RPMI7951 (cell line): Measurements from ENCODE around the gene NME9. TPM values are rescaled to one million over a fixed set of nuclear protein-coding genes. Genes with fewer than 3 reads are reported as not detected.

Experiments
- DNase-seq: peaks from one replicate; pipeline ENCODE4 v3.0.0-alpha.2; 2012; ENCODE audit warnings: low read depth
- total RNA-seq: library from RNA; depleted of rRNA; stranded (reverse); fragments of >200 nt; shearing (Covaris generic); gene quantifications from 2 replicates; pipeline ENCODE4 v1.2.3, GENCODE V29; 2014

The NME9 gene
- total RNA-seq, 1 experiment from 2014 or later, result not detected

GRCh38 chr3:138362538-138362937, 32.9 kb upstream of the NME9 start:
- no peak for DNase-seq

GRCh38 chr3:138361561-138361971, 31.9 kb upstream of the NME9 start:
- DNase-seq, result no peak

GRCh38 chr3:138360869-138361525, 31.3 kb upstream of the NME9 start:
- no peak for DNase-seq

- no peak for DNase-seq
These were observed 30.5 kb upstream of the NME9 start for GRCh38 chr3:138359919-138360868.

- DNase-seq, result no peak
These were observed 29.7 kb upstream of the NME9 start for GRCh38 chr3:138359148-138359918.

- DNase-seq, result no peak
These were observed 27.2 kb upstream of the NME9 start for GRCh38 chr3:138356730-138357405.

GRCh38 chr3:138355071-138355470, 25.4 kb upstream of the NME9 start:
- no peak for DNase-seq

- no peak for DNase-seq
These were observed 24.7 kb upstream of the NME9 start for GRCh38 chr3:138354376-138354775.

- DNase-seq, result no peak
These were observed 22.4 kb upstream of the NME9 start for GRCh38 chr3:138351916-138352550.

GRCh38 chr3:138351151-138351550, 21.5 kb upstream of the NME9 start:
- no peak for DNase-seq

GRCh38 chr3:138349926-138350665, 20.4 kb upstream of the NME9 start:
- no peak for DNase-seq

GRCh38 chr3:138348754-138349739, 19.4 kb upstream of the NME9 start:
- peak; percentile 38 for DNase-seq

GRCh38 chr3:138347960-138348753, 18.5 kb upstream of the NME9 start, which contains the start of gene MRAS:
Gene MRAS, plus strand, starts transcription at chr3:138348579. Its CDS starts 24,305 bp downstream, at chr3:138372884.
- peak; percentile 85 for DNase-seq

GRCh38 chr3:138344754-138345153, 15.1 kb upstream of the NME9 start:
- DNase-seq, result no peak

- DNase-seq, result no peak
These were observed 10.9 kb upstream of the NME9 start for GRCh38 chr3:138340511-138340910.

GRCh38 chr3:138338811-138339210, 9.2 kb upstream of the NME9 start:
- DNase-seq, result no peak

GRCh38 chr3:138338244-138338643, 8.6 kb upstream of the NME9 start:
- DNase-seq, result no peak

GRCh38 chr3:138336454-138336999, 6.9 kb upstream of the NME9 start:
- DNase-seq, result no peak
